ENCODE data around the gene CASP7.

Gene CASP7

DNA sequence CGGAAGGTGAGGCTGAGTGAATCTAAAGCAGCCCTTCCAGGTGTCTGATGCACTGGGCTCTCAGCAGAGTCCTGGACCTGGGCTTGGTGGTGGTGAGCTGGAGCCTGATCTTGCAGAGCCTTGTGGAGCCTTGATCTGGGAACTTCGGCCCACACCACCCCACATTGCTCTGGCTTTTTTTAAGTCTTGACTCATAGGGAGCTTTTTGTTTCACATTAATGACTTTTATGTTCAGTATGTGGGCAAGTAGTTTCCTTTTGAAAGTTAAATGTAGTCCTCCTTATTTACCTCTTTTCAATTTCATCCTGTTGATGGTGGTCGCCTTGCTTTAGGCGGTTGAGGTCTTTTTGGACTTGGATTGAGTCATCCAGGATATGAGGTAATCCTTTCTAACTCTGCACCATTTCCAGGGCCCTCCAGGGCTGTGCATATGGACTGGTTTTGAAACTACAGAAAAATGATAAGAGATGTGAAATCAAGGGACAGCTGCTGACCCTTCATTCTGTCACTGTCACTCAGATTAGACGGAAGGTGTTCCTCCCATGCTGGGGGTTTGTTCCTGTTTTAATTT lies 12.9 kb upstream of the CASP7 start:
- DNase-seq: no peak

DNA sequence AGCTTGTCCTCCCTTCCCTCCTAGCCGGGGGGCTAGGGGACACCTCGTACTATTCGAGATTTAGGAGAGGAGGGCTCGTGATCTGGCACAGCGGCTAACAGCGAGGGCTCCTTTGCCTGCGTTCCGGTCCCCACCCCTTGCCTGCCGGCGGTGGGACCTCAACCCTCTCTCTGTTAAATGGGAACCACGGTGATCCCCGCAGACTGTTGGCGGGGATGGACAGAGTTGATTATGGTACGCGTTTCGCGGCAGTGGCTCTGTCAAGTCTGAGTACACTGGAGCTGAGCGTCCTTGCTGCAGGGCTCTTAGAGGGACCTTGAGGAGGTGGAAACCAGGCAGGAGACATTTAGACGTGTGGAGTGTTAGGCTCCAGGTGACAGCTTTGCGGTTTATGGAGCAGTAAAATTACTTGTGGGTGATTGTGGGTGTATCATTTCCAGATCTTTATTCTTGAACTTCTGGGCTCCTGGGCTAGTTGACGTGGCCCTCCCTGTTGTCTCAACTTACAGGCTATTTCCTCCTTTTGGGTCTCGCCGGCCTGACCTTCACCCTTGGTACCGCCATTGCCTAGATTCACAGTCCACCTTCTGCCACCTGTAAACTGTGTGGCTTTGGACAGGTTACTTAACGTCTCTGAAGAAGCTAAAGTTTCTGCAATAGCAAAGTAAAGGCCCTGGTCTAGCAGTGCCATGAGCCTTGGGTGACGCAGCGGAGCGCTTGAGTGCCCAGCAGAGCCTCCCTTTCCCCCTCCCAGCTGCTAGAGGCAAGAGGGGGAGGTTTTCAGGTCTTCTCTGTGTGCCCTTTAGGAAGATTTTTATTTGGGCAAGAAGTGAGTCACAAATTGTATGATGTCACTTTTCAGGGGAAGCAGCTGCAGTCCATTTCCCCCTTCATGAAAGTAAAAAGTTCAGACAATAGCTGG lies 739 bp downstream of the CASP7 start:
- DNase-seq: no peak

DNA sequence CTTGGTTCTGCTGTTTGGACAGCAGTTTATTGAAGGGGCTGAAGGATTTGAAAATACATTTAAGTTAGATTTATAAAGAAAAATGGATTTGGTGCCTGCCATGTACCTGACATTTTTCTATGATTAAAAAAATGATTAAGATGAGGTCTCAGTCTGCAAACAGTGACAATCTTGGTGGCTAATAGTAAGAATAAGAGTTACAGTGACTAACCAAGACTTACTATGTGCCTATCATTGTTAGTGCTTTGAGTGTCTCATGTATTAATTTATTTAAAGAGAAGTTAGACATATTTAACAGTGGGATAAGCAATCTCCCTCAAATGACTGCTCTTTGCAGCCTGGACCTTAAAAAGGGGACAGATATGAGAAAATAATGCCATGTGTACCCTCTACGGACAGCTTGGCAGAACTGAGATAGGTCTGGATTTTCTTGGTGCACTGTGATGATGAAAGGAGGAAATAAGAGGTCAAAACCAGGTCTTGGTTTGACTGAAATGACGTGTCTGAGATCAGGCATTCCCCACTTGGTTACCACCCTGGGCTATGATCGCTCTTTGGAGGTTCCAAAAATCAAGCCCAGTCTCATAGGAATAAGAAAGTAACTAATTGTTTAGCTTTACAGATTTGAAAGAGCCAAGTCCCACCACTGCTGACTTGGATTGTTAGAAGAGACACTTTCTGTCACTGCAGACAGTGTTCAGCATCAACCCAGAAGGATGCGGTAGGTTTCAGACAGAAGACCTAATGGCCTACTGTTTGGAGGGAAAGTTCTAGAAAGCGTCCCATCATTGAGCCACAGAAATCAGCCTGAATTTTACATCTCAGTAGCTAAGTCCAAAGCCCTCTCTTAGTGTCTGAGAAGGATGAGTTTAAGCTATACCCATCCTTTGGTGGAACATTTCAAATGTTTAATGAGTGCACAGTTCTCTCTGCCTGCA lies 2.1 kb downstream of the CASP7 start:
- DNase-seq: no peak

DNA sequence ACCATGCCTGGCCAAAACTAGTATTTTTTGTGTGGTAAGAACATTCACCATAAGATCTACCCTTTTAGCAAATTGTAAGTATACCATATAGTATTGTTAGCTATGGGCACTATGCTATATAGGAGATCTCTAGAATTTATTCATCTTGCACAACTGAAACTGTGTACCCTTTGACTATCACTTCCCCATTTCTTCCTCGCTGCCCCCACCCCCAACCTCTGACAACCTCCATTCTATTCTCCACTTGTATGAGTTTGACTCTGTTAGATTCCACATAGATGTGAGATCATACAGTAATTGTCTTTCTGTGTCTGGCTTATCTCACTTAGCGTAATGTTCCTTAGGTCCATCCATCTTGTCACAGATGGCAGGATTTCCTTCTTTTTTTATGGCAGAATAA lies 3.6 kb downstream of the CASP7 start:
- no peak for DNase-seq

DNA sequence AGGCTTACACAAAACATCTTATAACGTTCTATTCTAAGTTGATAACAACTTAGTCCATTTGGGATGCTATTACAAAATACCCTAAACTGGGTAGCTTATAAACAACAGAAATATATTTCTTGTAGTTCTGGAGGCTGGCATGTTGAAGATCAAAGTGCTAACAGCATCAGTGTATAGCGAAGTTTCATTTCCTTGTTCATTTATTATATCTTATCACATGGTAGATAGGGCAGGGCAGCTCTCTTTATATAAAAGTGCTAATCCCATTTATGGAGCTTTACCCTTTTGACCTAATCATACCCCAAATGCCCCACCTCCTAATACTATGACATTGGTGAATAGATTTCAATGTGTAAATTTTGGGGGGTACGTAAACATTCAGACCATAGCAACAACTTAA lies 6.3 kb downstream of the CASP7 start:
- DNase-seq: no peak

DNA sequence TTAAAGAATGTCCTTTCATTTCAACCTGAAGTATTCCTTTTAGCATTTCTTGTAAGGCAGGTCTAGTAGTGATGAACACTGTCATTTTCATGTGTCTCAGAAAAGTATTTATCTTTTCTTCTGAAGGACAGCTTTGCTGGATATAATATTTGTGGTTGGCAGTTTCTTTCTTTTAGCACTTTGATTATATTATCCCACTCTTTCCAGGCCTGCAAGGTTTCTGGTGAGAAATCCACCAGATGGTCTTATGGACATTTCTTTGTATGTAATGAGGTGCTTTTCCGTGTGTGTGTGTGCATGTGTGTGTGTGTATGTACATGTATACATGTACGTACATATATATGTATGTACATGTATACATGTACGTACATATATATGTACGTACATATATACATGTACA lies 7.3 kb downstream of the CASP7 start:
- DNase-seq: no peak

DNA sequence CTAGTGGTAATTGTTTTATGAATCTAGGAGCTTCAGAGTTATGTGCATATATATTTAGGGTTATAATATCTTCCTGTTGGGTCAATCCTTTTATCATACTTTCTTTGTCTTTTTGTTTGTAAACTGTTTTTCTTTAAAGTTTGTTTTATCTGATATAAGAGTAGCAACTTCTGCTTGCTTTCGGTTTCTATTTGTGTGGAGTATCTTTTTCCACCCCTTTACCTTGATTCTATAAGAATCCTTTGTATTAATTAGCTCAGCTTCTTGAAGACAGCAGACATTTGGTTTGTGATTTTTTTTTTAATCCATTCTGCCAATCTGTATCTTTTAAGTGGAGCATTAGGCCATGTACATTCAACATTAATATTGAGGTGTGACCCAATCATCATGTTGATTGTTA lies 9.3 kb downstream of the CASP7 start:
- no peak for DNase-seq

DNA sequence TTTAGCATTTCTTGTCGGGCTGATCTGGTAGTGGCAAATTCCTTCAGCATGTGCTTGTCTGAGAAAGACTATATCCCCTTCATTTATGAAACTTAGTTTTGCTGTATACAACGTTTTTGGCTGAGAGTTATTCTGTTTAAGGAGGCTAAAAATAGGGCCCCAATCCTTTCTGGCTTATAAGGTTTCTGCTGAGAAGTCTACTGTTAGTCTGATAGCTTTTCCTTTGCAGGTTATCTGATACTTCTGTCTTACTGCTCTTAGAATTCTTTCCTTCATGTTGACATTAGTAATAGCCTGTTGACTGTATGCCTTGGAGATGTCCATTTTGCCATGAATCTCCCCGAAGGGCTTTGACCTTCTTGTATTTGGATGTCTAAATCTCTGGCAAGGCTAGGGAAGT lies 9.9 kb downstream of the CASP7 start:
- no peak for DNase-seq

DNA sequence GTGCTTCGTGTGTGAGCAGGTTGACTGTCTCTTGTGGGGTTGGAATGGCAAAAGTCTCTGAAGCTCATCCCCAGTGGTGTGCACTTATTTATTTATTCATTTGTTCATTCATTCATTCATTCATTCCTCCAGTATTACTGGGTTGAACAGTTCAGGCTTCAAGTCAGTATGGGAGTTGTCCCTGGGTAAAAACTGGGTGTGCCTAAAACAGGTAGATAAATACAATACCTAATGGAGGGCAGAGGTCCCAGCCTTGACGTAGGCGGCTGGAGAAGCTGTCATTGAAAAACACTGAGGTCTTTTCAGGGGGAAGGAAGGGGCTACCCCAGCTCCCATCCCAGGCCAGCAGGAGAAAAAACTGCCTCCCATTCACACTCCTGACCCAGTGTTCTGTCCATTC lies 11.0 kb downstream of the CASP7 start:
- DNase-seq: no peak

DNA sequence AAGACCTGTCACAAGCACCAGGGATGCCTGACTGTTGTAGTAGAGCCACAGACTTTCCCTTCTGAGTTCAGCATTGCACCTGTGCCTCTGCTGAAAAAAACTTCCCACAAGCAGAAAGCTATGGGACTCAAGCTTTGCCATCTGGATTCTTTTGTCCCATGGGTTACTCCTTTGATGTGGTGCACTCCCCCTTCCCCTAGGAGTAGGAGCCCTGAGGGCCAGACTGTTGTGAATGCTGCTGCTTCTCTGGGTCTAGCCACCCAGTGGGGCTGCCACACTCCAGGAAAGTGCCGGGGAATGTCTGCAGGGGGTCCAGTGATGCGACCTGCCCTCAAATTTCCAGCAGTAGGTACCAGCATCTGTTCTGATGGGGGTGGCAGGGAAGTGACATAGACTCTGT lies 11.7 kb downstream of the CASP7 start:
- no peak for DNase-seq

DNA sequence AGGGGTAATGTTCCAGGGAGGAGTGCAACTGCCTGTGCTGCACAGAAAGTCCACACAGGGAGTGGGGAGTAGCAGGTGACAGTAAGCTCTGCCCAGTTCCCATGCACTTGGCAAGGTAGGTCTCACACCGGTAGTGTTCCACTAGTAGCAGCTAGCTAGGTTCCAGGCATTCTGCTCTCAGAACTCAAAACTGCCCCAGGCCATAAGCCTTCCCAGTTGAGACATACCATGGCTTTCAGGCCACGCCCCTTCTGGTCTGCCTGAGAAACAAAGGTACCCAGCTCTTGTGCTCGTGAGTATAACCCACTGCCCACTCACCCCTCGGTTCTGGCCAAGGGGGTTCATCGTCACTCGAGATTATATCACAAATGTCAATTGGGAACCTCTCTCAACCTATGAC lies 12.6 kb downstream of the CASP7 start:
- DNase-seq: no peak

DNA sequence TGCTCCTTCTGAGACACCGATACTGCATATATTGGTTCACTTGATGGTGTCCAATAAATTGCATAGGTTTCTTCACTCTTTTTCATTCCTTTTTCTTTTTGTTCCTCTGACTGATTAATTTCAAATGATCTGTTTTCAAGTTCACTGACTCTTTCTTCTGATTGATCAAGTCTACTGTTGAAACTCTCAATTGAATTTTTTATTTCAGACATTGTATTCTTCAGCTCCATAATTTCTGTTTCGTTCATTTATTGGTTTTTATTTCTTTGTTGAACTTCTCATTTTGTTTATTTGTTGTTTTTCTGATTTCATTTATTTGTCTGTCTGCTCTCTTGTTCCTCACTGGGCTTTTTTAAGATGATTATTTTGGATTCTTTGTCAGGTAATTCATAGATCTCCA lies 13.6 kb downstream of the CASP7 start:
- no peak for DNase-seq

DNA sequence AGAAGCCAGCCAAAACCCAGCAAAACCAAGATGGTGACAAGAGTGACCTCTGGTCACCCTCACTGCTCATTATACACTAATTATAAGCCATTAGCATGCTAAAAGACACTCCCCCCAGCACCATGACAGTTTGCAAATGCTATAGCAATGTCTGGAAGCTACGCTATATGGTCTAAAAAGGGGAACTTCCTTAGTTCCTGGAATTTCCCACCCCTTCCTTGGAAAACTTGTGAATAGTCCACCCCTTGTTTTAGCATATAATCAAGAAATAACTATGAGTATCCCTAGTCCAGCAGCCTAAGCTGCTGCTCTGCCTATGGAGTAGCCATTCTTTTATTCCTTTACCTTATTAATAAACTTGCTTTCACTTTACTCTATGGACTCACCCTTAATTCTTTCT lies 16.0 kb downstream of the CASP7 start:
- no peak for DNase-seq

DNA sequence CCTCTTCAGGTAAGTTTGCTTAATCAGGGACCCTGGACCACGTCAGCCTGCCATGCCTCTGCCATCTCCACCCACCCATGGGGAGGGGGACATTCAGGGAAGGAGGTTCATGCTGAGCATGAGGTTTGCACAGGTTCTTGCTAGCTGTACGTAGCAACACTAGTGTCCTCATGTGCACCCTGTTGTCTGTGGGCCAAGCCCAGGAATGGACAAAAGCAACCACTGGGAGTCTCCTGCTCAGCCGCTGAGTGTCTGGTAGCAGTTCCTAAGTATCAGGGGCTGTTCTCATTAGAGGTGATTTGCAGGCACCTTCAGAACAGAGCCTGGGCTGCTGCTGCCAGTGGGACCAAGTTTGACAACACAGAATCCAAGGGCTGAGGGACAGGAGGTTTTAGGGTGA lies 17.9 kb downstream of the CASP7 start:
- DNase-seq: no peak

DNA sequence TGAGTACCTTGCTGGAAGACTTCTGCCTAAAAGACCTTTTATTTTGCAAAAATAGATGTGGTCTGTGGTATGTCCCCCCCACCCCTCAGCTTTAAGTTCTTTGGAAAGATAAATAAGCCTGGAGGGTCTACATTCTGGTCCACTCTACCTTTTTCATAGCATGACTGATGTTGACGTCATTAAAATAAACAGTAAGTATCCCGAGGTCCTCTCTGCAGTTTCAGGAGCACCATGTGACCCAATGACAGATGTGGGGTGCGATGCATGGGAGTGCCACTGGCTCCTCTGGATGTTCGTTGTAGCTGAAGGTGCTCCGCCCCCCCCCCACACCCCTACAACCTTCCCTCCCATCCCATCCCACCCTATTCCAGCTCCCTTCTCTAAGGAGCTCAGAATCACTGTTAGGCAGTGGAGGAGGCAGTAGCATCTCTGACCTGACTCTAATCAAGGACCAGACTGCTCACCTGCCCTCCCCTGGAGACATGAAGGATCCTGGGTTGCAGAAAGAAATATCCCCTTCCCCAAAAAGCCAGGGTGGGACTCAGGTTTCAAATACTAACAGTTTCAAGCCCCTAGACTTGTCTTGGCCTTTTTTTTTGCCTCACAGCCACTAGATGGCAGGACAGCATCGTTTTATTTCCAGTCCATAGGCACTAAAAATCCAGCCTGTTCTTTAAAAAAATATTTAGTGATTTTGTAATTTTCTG lies 25.1 kb downstream of the CASP7 start:
- DNase-seq: no peak

DNA sequence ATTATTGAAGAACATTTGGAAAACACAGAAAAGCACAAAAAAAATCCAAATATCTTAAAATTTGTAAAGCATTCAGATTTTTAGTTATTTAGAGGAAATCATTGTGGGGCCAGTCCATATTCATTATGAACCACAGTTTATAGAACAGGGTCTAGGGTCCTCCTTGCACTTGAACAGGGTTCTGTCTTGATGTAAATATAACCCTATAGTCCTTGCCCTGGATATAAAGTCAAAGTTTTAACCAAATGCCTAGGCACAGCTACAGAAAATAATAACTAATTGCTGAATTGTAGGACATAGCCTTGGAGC lies 25.6 kb downstream of the CASP7 start:
- no peak for DNase-seq

DNA sequence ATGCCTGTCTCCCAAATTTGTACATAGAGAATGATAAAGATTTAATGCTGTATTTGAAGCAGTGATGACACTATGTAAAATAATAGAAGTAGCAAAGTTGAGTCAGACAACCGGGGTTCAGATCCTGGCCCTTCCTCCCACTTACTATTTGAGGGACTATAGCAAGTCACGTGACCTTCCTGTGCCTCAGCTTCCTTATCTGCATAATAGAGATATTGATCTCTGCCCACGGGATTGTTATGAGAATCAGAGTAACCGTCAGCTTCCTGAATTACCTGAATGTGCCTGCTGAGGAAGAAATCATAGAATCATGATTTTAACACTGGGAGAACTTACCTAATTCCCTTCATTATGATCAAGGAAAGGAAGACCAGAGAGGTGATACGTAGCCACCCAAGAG lies 26.9 kb downstream of the CASP7 start:
- DNase-seq: no peak

DNA sequence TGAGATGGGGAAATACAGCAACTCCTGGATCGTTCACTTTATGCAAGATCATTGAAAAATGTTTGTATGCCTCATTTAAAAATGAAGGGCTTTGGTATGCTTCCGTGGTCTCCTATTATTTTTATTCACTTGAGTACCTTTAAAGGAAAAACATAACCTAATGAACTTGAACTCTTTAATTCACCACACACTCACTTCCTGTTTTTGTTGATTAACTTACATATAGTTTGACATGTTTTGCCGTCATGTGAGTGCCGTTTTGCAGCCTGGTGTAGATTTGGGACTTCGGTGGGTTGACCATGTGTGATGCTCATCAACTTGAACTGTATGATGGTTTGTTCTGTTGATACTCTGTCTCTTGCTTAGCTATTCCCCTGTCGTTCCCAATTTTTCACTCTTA lies 28.9 kb downstream of the CASP7 start:
- DNase-seq: no peak

DNA sequence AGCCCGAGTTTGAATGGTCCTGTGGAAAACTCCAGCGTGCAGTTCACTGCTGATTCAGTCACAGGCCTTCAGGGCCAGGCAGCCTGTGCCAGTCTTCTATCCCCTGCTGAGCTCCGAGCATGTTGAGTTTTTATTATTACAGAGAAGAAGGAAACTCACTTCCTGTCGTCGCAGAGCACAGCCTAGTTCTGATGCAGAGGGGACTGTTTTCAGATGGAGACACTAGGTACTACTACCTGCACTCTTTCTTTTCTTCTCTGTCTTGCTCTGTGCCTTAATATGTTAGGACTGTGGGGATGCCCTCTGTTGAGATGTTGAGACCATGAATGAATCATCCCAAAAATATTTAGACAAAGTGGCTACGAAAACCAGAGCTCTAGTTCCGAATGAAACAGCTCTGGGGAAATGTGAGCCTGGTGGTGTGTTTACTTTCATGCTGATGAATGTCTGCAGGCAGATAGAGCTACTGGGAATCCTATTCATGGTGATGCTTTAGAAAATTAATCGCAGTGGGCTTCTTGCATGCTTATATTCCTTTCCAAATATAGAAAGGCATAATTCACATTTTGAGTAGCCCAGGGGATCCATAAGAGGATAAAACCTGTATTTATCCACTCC lies 29.6 kb downstream of the CASP7 start:
- DNase-seq: no peak

DNA sequence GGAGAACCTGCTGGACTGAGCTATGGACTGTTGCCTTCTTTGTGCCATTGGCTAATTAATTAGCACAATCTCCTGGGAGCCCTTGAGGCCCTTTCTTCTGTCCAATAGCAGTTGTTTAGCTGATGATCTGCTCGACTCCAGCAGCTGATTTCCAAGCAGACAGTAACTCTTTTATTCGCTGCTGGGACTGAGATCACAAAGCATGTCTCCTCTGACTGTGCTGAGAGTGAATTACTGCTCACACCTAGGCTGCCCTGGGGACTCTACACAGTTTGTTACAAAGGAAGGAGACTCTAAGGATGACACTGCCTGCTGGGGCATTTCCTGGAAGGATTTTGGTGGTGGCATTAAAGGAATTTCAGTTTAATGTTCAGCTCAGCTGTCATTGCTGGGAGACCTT lies 31.4 kb downstream of the CASP7 start:
- no peak for DNase-seq

DNA sequence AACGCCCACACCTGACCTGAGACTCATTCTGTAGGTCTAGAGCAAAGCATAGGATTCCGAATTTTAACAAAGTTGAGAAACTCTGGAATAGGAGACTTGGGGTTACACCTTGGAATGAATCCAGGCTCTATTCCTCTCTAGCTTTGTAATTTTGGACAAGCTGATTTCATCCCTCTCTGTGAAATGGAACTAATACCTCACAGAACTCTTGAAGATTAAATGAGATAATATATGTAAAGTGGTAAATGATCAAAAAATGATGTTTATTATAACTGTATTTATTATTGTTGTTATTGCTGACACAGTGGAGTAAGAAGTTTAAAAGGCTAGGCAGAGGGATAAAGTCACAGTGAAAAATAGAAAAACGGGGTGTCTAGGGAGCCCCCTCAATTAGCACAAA lies 32.3 kb downstream of the CASP7 start:
- no peak for DNase-seq

DNA sequence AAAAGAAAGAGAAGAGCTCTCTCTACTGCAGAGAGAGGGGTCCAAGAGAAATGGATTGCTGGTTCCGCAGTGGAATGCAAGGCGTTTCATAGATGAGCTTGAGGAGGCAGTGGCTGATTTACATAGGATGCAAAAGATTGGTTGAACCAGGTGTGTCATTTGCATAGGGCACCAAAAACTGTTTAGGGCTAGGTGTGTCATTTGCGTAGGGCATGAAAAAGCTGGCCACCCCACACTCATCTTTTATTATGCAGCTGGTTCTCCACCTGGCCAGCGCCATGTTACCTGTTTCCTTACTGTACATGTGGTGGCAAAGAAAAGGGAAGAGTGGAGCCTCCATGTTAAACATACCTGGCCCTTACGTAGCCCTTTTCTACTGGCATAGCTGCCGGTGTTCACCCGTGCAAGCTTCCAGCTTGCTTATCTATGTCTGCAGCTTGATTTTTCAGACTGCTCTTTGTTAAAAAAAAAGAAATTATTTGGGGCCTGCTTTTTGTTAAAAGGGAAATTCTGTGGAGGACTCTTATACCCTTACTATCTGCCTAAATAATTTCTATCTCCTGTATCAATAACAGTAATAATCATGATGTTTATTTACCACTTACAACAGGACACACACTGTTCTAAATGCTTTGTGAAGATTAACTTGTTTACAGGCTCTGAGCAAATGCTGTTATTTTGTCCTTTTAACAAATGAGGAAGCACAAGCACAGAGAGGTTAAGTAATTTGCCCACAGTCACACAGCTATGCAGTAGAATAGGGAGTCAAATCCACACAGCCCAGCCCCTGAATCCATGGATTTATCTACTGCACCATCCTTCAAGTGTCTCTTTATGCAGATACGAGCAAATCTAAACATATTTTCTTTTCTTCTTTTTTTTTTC lies 33.3 kb downstream of the CASP7 start:
- DNase-seq: no peak
